RPMI7951 (cell line): ENCODE measurements around the gene DNAH14. TPM values are rescaled to one million over a fixed set of nuclear protein-coding genes. Genes with fewer than 3 reads are reported as not detected.
"Not testable (repeated sequence)": the region's sequence is repeated elsewhere in the genome, so short reads cannot be mapped to it uniquely, and the experiment has no call there.

Experiments used
- DNase-seq: peaks from one replicate; pipeline ENCODE4 v3.0.0-alpha.2; 2012; ENCODE audit warnings: low read depth
- total RNA-seq: library from RNA; depleted of rRNA; stranded (reverse); fragments of >200 nt; shearing (Covaris generic); gene quantifications from 2 replicates; pipeline ENCODE4 v1.2.3, GENCODE V29; 2014

Gene DNAH14
- total RNA-seq, 1 experiment from 2014 or later, result 19.7 TPM

GRCh38 chr1:224921354-224921753 is 8.1 kb upstream of the DNAH14 start:
- DNase-seq, result no peak

DNA sequence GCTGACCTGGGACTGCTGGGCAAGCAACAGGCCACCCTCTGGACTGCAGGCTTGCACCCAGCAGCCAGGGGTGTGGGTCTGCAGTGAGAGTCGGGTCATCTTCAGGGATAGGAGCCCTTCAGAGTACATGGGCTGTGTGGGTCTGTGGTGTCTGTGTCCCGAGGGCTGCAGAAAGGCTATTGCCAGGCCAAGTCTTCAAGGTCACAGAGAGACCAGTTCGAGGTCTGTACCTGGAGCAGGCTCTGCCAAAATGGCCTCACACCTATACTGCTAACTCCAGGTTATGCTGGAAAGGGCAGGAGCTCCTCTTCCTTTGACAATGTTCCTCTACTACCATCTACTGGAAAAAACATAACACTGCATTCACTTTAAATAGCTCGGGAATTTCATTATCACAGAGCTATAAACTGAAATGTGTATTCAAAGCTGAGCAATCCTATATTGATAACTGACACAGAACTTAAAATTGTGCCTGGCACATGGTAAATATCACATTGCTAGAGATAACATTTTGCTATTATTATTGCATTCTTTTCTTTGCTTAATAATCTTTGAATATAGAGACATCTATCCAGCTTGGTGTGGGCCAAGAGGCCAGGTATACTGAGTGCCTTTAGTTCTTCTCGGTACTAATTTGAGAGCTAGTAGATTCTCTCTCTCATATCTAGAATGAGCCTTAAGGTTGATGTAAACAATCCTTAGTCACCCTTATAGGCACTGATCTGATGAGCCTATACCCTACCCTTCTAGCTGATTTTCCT is 6.9 kb upstream of the DNAH14 start:
- peak; percentile 35 for DNase-seq

- DNase-seq, result no peak
Measured at GRCh38 chr1:224923726-224924125, 5.7 kb upstream of the DNAH14 start.

GRCh38 chr1:224927631-224928030 is 1.8 kb upstream of the DNAH14 start:
- not testable (repeated sequence) for DNase-seq

- DNase-seq, result no peak
Measured at GRCh38 chr1:224928906-224929305, 569 bp upstream of the DNAH14 start.

- no peak for DNase-seq
Measured at GRCh38 chr1:224931605-224932004, 2.1 kb downstream of the DNAH14 start.

DNA sequence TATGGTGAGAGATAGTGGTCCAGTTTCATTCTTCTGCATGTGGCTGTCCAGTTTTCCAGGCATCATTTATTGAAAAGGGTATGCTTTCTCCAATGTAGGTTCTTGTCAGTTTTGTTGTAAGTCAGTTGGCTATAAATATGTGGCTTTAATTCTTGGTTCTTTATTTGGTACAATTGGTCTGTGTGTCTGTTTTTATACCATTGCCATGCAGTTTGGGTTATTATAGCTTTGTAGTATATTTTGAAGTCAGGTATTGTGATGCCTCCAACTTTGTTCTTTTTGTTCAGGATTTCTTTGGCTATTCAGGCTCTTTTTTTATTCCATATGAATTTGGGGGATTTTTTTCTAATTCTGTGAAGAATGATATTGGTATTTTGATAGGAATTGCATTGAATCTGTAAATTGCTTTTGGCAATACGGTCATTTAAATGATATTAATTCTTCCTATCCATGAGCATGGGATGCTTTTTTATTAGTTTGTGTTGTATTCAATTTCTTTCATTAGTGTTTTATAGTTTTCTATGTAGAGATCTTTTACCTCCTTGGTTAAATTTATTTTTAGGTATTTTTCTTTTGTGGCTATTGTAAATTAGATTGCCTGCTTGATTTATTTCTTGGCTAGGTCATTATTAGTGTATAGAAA is 3.3 kb downstream of the DNAH14 start:
- no peak for DNase-seq

DNA sequence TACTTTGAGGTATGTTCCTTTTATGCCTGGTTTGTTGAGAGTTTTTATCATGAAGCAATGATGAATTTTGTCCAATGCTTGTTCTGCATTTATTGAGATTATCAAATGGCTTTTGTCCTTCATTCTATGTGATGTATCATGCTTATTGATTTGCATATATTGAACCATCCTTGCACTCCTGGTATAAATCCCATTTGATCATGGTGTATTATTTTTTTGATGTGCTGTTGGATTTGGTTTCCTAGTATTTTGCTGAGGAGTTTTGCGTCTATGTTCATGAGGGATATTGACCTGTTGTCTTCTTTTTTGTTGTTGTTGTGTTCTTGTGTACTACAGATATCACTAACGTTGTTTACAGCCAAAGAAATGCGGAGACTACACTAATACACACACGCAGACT is 4.1 kb downstream of the DNAH14 start:
- no peak for DNase-seq

DNA sequence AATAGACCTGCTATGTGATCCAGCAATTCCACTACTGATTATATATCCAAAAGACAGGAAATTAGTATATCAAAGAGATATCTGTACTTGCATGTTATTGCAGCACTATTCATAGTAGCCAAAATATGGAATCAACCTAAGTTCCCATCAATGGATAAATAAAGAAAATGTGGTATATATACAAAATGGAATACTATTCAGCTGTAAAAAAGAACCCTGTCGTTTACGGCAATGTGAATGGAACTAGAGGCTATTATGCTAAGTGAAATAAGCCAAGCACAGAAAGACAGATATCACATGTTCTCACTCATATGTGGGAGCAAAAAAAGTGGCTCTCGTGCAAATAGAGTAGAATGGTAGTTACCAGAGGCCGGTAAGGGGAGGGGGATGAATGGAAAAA is 9.2 kb downstream of the DNAH14 start:
- no peak for DNase-seq

GRCh38 chr1:224939844-224940425 is 10.5 kb downstream of the DNAH14 start:
- DNase-seq, result peak; percentile 48

DNA sequence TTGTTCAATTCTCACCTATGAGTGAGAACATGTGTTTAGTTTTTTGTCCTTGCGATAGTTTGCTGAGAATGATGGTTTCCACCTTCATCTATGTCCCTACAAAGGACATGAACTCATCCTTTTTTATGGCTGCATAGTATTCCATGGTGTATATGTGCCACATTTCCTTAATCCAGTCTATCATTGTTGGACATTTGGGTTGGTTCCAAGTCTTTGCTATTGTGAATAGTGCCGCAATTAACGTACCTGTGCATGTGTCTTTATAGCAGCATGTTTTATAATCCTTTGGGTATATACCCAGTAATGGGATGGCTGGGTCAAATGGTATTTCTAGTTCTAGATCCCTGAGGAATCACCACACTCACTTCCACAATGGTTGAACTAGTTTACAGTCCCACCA is 11.3 kb downstream of the DNAH14 start:
- not testable (repeated sequence) for DNase-seq

GRCh38 chr1:224945651-224946348 is 16.3 kb downstream of the DNAH14 start:
- DNase-seq, result not testable (repeated sequence)

DNA sequence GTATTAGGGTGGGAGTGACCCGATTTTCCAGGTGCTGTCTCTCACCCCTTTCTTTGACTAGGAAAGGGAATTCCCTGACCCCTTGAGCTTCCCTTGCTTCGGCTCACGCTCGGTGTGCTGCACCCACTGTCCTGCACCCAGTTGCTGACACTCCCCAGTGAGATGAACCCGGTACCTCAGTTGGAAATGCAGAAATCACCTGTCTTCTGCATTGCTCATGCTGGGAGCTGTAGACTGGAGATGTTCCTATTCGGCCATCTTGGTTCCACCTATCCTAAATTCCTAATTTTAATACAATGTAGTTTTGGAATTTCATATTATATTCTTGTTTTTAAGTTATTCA is 16.8 kb downstream of the DNAH14 start:
- DNase-seq, result not testable (repeated sequence)

GRCh38 chr1:224957696-224958095 is 28.2 kb downstream of the DNAH14 start:
- DNase-seq, result no peak

- DNase-seq, result no peak
Measured at GRCh38 chr1:224958490-224958889, 29.0 kb downstream of the DNAH14 start.

DNA sequence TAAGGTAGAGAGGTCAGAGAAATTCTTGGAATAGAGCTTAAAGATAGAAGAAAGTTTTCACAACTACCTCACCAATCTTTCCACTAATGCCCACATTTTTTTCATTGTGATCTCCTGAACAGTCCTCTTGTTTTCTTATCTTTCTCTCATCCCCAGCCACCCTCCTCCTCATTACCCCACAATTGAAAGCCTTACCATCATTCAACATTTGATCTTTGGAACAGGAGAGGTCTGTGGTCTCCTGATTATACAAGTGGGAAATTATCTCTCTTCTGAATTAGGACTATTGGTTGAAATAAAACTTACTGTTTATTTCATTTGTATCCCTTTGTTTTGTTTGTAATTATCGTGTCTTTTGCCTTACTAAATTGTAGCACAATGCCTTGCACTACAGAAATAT is 29.6 kb downstream of the DNAH14 start:
- no peak for DNase-seq

GRCh38 chr1:224959656-224960055 is 30.2 kb downstream of the DNAH14 start:
- DNase-seq, result no peak

- no peak for DNase-seq
Measured at GRCh38 chr1:224980181-224980580, 50.7 kb downstream of the DNAH14 start.

DNA sequence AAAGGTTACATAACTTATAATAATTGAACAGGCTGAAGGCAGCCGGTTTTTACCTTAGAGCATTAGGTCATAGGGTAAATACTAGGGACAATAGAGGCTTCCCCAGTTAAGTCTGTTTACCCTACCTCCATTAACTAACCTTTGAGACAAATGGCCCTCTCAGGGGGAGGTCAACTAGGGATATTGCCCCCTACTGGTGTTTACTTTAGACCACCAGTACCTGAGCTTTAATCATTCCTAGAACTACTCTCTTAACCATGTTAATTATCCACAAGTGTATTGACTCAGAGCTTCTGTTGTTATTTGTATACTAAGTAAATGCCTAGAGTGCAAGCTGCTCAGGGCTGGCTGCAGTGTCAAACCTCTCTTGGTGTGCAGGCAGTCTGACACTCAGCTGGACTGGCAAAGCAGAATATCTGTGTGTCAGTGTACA is 52.5 kb downstream of the DNAH14 start:
- DNase-seq, result not testable (repeated sequence)

DNA sequence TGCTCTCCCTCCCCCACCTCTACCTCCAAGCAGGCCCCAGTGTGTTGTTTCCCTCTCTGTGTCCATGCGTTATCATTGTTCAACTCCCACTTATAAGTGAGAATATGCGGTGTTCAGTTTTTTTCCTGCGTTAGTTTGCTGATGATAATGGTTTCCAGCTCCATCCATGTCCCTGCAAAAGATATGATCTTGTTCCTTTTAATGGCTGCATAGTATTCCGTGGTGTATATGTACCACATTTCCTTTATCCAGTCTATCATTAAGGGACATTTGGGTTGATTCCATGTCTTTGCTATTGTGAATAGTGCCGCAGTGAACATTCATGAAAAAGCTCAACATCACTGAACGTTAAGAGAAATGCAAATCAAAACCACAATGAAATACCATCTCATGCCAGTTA is 58.6 kb downstream of the DNAH14 start:
- DNase-seq, result no peak

DNA sequence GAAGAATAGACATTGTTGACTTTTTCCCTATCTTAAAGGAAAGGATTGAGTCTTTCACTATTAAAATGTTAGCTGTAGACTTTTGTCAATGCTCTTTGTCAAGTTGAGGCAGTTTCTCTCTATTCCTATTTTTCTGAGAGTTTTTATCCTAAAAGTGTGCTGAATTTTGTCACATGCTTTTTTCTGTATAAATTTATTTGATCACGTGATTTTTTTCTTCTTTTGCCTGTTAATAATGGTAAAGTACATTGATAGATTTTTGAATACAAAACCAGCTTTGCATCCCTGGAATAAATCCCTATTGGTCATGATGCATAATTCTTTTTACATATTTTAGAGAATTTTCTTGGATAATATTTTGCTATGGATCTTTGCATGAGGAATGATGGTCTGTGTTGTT is 60.1 kb downstream of the DNAH14 start:
- no peak for DNase-seq

GRCh38 chr1:224991550-224991949 is 62.1 kb downstream of the DNAH14 start:
- DNase-seq, result not testable (repeated sequence)

GRCh38 chr1:224995602-224996001 is 66.1 kb downstream of the DNAH14 start:
- no peak for DNase-seq
